ENCODE data around the gene OR11A1.

Gene OR11A1

GRCh38 chr6:29456971-29457370 is at the start of gene OR11A1, which contains the start of gene OR2H1:
Gene OR11A1, minus strand, starts transcription at chr6:29457071. Its CDS starts 29,430 bp downstream, at chr6:29427641.
Gene OR2H1, plus strand, starts transcription at chr6:29457155. Its CDS starts 4,615 bp downstream, at chr6:29461770.
- DNase-seq = no peak

GRCh38 chr6:29506446-29507067 is 49.7 kb upstream of the OR11A1 start:
- DNase-seq = no peak

GRCh38 chr6:29505808-29506207 is 48.9 kb upstream of the OR11A1 start:
- DNase-seq = no peak

- DNase-seq = no peak
These were observed 48.1 kb upstream of the OR11A1 start for GRCh38 chr6:29504961-29505360.

GRCh38 chr6:29502597-29502996 is 45.7 kb upstream of the OR11A1 start:
- peak; percentile 88 for DNase-seq

- no peak for DNase-seq
These were observed 45.3 kb upstream of the OR11A1 start for GRCh38 chr6:29502181-29502580.

- no peak for DNase-seq
These were observed 44.2 kb upstream of the OR11A1 start for GRCh38 chr6:29501106-29501505.

- no peak for DNase-seq
These were observed 43.7 kb upstream of the OR11A1 start for GRCh38 chr6:29500594-29500993.

GRCh38 chr6:29499704-29500103 is 42.8 kb upstream of the OR11A1 start:
- no peak for DNase-seq

GRCh38 chr6:29496961-29497360 is 40.1 kb upstream of the OR11A1 start:
- DNase-seq = no peak

GRCh38 chr6:29495571-29495970 is 38.7 kb upstream of the OR11A1 start:
- DNase-seq = no peak

GRCh38 chr6:29494131-29494530 is 37.3 kb upstream of the OR11A1 start:
- no peak for DNase-seq

- DNase-seq = no peak
These were observed 36.4 kb upstream of the OR11A1 start for GRCh38 chr6:29493261-29493660.

- DNase-seq = no peak
These were observed 34.7 kb upstream of the OR11A1 start for GRCh38 chr6:29491574-29491973.

- no peak for DNase-seq
These were observed 33.7 kb upstream of the OR11A1 start for GRCh38 chr6:29490552-29490951.

- DNase-seq = no peak
These were observed 33.2 kb upstream of the OR11A1 start for GRCh38 chr6:29490055-29490454.

- DNase-seq = no peak
These were observed 32.4 kb upstream of the OR11A1 start for GRCh38 chr6:29489286-29489685.

- DNase-seq = no peak
These were observed 32.0 kb upstream of the OR11A1 start for GRCh38 chr6:29488874-29489273.

- no peak for DNase-seq
These were observed 30.8 kb upstream of the OR11A1 start, which contains the start of gene MAS1L for GRCh38 chr6:29487660-29488059. Gene MAS1L, minus strand, starts transcription at chr6:29487956. Its CDS starts 54 bp downstream, at chr6:29487902.

GRCh38 chr6:29487131-29487530 is 30.3 kb upstream of the OR11A1 start:
- DNase-seq = no peak

GRCh38 chr6:29486577-29486976 is 29.7 kb upstream of the OR11A1 start:
- no peak for DNase-seq

GRCh38 chr6:29483735-29484134 is 26.9 kb upstream of the OR11A1 start:
- no peak for DNase-seq

- peak; percentile 72 for DNase-seq
These were observed 26.3 kb upstream of the OR11A1 start for GRCh38 chr6:29483186-29483585.

GRCh38 chr6:29479560-29479959 is 22.7 kb upstream of the OR11A1 start:
- DNase-seq = no peak

- DNase-seq = no peak
These were observed 21.9 kb upstream of the OR11A1 start for GRCh38 chr6:29478740-29479139.

Measured in EL (cell line).